HepG2 (cell line): ENCODE data around the gene DOCK9.

ENCODE experiments used
- FOXP4 ChIP-seq: sonication (generic); formaldehyde crosslinking; IDR thresholded peaks from 2 replicates; pipeline ENCODE4 v1.4.0; 2020; ENCODE audit warnings: missing genetic modification reagents
- GATAD2A ChIP-seq: IDR thresholded peaks from 2 replicates; pipeline ENCODE4 v1.6.1; 2016
- GTF2F1 ChIP-seq: fragments of 150-350 bp; IDR thresholded peaks from 2 replicates; pipeline ENCODE4 v1.6.1; 2014; ENCODE audit warnings: low read length
- HDAC6 ChIP-seq: fragments of 200-600 bp; sonication (generic); IDR thresholded peaks from 2 replicates; pipeline ENCODE4 v1.7.0; 2017; ENCODE audit warnings: mild to moderate bottlenecking, antibody characterized with exemption, low read length, low read depth
- PRPF4 ChIP-seq: fragments of 200-400 bp; formaldehyde crosslinking; IDR thresholded peaks from 2 replicates; pipeline ENCODE4 v1.6.1; 2016; ENCODE audit warnings: low read length, low read depth; ENCODE audit not compliant: poor library complexity, severe bottlenecking
- ZBTB39 ChIP-seq: sonication (generic); formaldehyde crosslinking; IDR thresholded peaks from 2 replicates; pipeline ENCODE4 v1.5.0; 2020; ENCODE audit warnings: missing genetic modification reagents
- ZNF260 ChIP-seq: sonication (generic); formaldehyde crosslinking; IDR thresholded peaks from 2 replicates; pipeline ENCODE4 v1.4.0; 2020; ENCODE audit warnings: missing genetic modification reagents, low read depth, mild to moderate bottlenecking, borderline replicate concordance
- ZSCAN29 ChIP-seq: sonication (generic); formaldehyde crosslinking; conservative IDR thresholded peaks from 2 replicates; pipeline ENCODE4 v1.4.0; 2020; ENCODE audit warnings: mild to moderate bottlenecking, missing genetic modification reagents

GRCh38 chr13:98787996-98788395, 189.9 kb downstream of the DOCK9 start:
- TF ChIP-seq GATAD2A (CRISPR knock-in tag) (no peak), ZNF260 (CRISPR knock-in tag) (no peak), ZBTB39 (no peak), FOXP4 (CRISPR knock-in tag) (no peak), ZSCAN29 (CRISPR knock-in tag) (no peak), HDAC6 (no peak), GTF2F1 (no peak), PRPF4 (no peak)
